ENCODE data around the gene CHD3. TPM values are rescaled to one million over a fixed set of nuclear protein-coding genes. Genes with fewer than 3 reads are reported as not detected.
A peak's percentile ranks its signal among the peaks of the same experiment; 100 is the strongest.

CHD3 gene
- total RNA-seq, 1 donor: 110 TPM

DNA sequence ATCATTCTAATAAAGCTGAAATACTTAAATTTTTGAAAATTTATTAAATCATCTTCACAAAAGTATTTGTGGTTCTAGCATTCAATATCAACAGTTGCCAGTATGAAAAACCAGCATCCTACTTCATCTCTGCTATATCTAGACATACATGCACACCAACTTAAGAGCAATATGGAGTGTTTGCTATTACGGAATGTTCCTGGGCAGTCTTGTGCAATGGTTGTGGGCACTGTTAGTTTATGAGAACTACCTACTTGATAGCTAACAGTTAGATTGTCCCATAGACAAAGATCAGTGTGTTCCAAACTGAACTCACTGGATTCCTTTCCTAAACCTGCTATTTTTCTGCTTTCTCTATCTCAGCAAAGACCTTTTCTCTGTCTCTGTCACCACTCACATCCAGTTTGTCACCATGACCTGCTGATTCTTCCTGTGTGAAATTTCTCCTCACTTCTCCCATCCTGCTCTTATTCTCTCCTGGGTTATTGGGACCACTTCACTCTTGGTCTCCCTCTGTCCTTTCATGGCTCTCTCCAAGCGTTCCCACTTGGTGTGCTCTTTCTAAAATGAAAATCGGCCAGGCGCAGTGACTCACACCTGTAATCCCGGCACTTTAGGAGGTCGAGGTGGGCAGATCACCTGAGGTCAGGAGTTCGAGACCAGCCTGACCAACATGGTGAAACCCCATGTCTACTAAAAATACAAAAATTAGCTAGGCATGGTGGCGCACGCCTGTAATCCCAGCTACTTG lies 71.1 kb downstream of the CHD3 start:
- DNase-seq (ENCODE audit: low read depth in 2 of 3, low spot score in 2 of 3): no peak

DNA sequence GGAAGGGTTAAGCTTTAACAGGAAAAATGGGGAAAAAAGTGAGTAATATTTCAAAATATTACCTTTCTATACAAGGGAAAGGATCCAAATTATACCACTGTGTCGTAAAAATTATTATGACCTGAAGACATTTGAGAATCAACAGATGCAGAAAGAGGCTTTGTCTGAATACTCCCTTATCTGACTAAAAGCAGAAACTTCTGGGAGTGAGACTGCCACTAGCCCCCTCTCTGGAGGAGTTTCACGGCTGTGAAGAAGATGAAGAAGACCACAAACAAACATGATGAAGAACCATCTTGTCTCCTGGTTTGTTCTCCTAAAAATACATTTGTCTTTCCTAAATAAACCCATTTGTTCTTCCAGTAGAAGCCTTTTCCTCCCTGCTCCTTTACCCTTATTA lies 72.8 kb downstream of the CHD3 start:
- DNase-seq (ENCODE audit: low read depth in 2 of 3, low spot score in 2 of 3): no peak

Small RNA genes lying within 50 kb of the gene (small RNA-seq; reads per million reads assigned to genes)
- gene SCARNA21: 13.8 reads per million, percentile 93 among the genes with 10 or more reads in this experiment

Other genes starting within 250 kb of the CHD3 start
- not detected for gene ATP1B2, start 237.9 kb upstream of the CHD3 start, total RNA-seq
- 72.4 TPM for gene TP53, start 201.3 kb upstream of the CHD3 start, total RNA-seq
- 14.5 TPM for gene WRAP53, start 200.3 kb upstream of the CHD3 start, total RNA-seq
- gene EFNB3, start 183.6 kb upstream of the CHD3 start, total RNA-seq: under 0.01 TPM
- gene DNAH2, start 171.0 kb upstream of the CHD3 start, total RNA-seq: under 0.01 TPM
- gene KDM6B, start 54.6 kb upstream of the CHD3 start, total RNA-seq: 24.8 TPM
- gene TMEM88, start 33.7 kb upstream of the CHD3 start, total RNA-seq: 4.6 TPM
- 97.8 TPM for gene NAA38, start 31.2 kb upstream of the CHD3 start, total RNA-seq
- 9.4 TPM for gene CYB5D1, start 30.8 kb upstream of the CHD3 start, total RNA-seq
- gene RNF227, start 27.5 kb downstream of the CHD3 start, total RNA-seq: 10.0 TPM
- gene KCNAB3, start 41.1 kb downstream of the CHD3 start, total RNA-seq: 1.1 TPM
- 66.5 TPM for gene TRAPPC1, start 43.2 kb downstream of the CHD3 start, total RNA-seq
- 36.6 TPM for gene CNTROB, start 43.4 kb downstream of the CHD3 start, total RNA-seq
- 1.9 TPM for gene GUCY2D, start 113.8 kb downstream of the CHD3 start, total RNA-seq
- 5.1 TPM for gene ALOX15B, start 150.3 kb downstream of the CHD3 start, total RNA-seq
- 1.1 TPM for gene ALOX12B, start 198.9 kb downstream of the CHD3 start, total RNA-seq
- under 0.01 TPM for gene ALOXE3, start 229.7 kb downstream of the CHD3 start, total RNA-seq
- under 0.01 TPM for gene HES7, start 235.3 kb downstream of the CHD3 start, total RNA-seq